ENCODE results near the gene EIF2B1. TPM values are rescaled to one million over a fixed set of nuclear protein-coding genes. Genes with fewer than 3 reads are reported as not detected.

EIF2B1 gene
- total RNA-seq, 4 donors from 2014 or later: 79.3 to 123 (median 104) TPM

- Histone ChIP-seq H3K9me3 (no peaks in the 10 kb centered on the region), H3K36me3 (peaks cover 0 to 98% (median 41%) of the 10 kb centered on the region in 3 donors), H3K4me3 (no peak overlapping the region), H3K27me3 (no peaks in the 10 kb centered on the region), H3K4me1 (no peaks in the 10 kb centered on the region), H3K27ac (no peak overlapping the region)
- DNase-seq: no peak
- TF ChIP-seq CTCF (IDR thresholded peaks at IDR 0.05): no peak
- no peak for TF ChIP-seq POLR2A (IDR thresholded peaks at IDR 0.05)
- 91 to 96% methylated on average over 5 of the region's 5 CpGs for WGBS, 2 donors
- intact Hi-C loops (cut with DNase I): no loop called here
Measured at GRCh38 chr12:123648401-123648800, 14.9 kb upstream of the EIF2B1 start.

DNA sequence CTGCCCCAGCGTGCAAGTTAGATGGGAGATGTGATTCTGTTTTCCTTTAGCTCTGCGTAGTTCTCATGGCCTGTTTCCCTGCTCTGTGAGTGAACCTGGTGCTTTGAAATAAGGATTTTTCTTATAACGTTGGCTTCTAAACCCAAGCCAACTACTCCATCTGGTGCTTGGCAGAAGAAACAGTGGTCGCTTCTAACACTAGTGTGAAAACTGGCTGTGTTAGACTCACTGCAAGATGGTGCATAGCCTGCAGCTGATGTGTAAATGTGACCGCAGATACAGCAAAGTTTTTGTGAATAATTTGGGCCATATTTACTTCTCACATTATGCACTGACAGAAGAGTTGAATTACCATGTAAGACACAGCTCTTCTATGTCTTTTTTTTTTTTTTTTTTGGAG, 12.4 kb upstream of the EIF2B1 start:
- H3K9me3 ChIP-seq: no peaks in the 10 kb centered on the region
- no peak overlapping the region for H3K27ac ChIP-seq
- peaks cover 0 to 96% (median 34%) of the 10 kb centered on the region in 3 donors for H3K36me3 ChIP-seq
- intact Hi-C loops (cut with DNase I): no loop called here
- no peak for DNase-seq
- no peak for TF ChIP-seq CTCF (IDR thresholded peaks at IDR 0.05)
- TF ChIP-seq POLR2A (IDR thresholded peaks at IDR 0.05): no peak
- no peak overlapping the region for H3K4me3 ChIP-seq
- WGBS, 2 donors: 81 to 82% methylated on average over 5 of the region's 5 CpGs
- H3K27me3 ChIP-seq: no peaks in the 10 kb centered on the region
- H3K4me1 ChIP-seq: no peaks in the 10 kb centered on the region

DNA sequence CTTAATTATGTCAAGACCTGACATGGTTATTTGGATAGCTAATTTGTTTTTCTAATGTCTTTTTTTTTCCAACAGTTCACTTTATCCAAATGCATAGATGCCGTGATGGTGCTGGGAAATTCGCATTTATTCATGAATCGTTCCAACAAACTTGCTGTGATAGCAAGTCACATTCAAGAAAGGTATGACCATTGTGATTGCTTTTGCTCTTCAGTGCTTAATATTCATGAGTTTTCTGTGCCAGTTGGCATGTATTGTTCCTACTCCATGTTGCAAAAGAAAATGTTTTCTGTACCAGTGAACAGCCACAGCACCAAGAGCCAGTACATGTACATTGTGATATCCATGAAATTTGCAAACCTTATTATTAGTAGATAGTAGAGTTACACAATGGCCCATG, 11.9 kb upstream of the EIF2B1 start:
- intact Hi-C loops (cut with DNase I): no loop called here
- TF ChIP-seq POLR2A (IDR thresholded peaks at IDR 0.05) (no peak), CTCF (IDR thresholded peaks at IDR 0.05) (no peak)
- H3K4me1 ChIP-seq: no peaks in the 10 kb centered on the region
- H3K27ac ChIP-seq: no peak overlapping the region
- 93 to 97% methylated on average over 3 of the region's 3 CpGs for WGBS, 2 donors
- no peaks in the 10 kb centered on the region for H3K27me3 ChIP-seq
- peaks cover 0 to 96% (median 34%) of the 10 kb centered on the region in 3 donors for H3K36me3 ChIP-seq
- DNase-seq: no peak
- H3K4me3 ChIP-seq: no peak overlapping the region
- no peaks in the 10 kb centered on the region for H3K9me3 ChIP-seq

- intact Hi-C loops (cut with DNase I): no loop called here
- Histone ChIP-seq H3K4me3 (no peak overlapping the region), H3K27ac (no peak overlapping the region), H3K9me3 (no peaks in the 10 kb centered on the region), H3K27me3 (no peaks in the 10 kb centered on the region), H3K4me1 (no peaks in the 10 kb centered on the region), H3K36me3 (peaks cover 0 to 93% (median 28%) of the 10 kb centered on the region in 3 donors)
- 70 to 83% methylated on average over 7 of the region's 7 CpGs for WGBS, 2 donors
- DNase-seq: no peak
- TF ChIP-seq CTCF (IDR thresholded peaks at IDR 0.05): no peak
- no peak for TF ChIP-seq POLR2A (IDR thresholded peaks at IDR 0.05)
Measured at GRCh38 chr12:123643911-123644310, 10.4 kb upstream of the EIF2B1 start.

GRCh38 chr12:123634142-123634561, 666 bp upstream of the EIF2B1 start:
- intact Hi-C loops (cut with DNase I): no loop called here
- peak overlapping the region; percentile 47 to 93 (median 78) for H3K4me3 ChIP-seq
- H3K27ac ChIP-seq: peak overlapping the region; percentile 84 to 92 (median 87)
- peaks cover 8 to 33% (median 9%) of the 10 kb centered on the region in 3 donors for H3K4me1 ChIP-seq
- 5 to 13% methylated on average over 12 to 18 of the region's 19 CpGs for WGBS, 2 donors
- DNase-seq: no peak
- H3K9me3 ChIP-seq: no peaks in the 10 kb centered on the region
- TF ChIP-seq POLR2A (IDR thresholded peaks at IDR 0.05) (no peak), CTCF (IDR thresholded peaks at IDR 0.05) (no peak)
- H3K27me3 ChIP-seq: no peaks in the 10 kb centered on the region
- peaks cover 10 to 41% (median 23%) of the 10 kb centered on the region in 3 donors for H3K36me3 ChIP-seq
